GM19324 (cell line): ENCODE data around the gene SAP25.
"Not testable (repeated sequence)": the region's sequence is repeated elsewhere in the genome, so short reads cannot be mapped to it uniquely, and the experiment has no call there.

Experiments
- ATAC-seq: cut with Tn5 transposase; IDR thresholded peaks from one replicate; pipeline ENCODE4 v1.9.1; 2021; ENCODE audit warnings: mild to moderate bottlenecking, moderate library complexity; ENCODE audit not compliant: unreplicated experiment, low FRiP score

Gene SAP25

DNA sequence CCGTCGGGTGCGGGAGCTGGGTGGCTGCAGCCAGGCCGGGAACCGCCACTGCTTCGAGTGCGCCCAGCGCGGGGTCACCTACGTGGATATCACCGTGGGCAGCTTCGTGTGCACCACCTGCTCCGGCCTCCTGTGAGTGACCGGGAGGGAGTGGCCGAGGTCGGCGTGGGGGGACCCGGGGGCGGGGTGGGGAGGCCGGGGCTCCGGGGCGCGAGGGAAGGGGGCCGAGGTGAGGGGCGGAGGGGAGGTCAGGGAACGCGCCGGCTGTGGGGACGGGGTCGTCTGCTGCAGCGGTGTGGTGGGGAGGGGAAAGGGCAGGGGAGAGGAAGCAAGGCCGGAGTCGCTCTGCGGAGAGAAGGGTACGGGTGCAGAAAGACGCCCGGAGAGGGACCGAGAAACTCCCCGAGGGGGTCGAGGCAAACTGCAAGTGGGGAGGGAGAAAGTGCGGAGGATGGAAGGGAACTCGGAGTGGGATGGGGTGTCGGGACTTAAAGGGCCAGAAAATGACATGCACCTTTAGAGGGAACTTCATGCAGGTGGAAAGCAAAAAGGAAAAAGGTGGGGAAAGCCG lies 34.2 kb downstream of the SAP25 start:
- no peak for ATAC-seq

DNA sequence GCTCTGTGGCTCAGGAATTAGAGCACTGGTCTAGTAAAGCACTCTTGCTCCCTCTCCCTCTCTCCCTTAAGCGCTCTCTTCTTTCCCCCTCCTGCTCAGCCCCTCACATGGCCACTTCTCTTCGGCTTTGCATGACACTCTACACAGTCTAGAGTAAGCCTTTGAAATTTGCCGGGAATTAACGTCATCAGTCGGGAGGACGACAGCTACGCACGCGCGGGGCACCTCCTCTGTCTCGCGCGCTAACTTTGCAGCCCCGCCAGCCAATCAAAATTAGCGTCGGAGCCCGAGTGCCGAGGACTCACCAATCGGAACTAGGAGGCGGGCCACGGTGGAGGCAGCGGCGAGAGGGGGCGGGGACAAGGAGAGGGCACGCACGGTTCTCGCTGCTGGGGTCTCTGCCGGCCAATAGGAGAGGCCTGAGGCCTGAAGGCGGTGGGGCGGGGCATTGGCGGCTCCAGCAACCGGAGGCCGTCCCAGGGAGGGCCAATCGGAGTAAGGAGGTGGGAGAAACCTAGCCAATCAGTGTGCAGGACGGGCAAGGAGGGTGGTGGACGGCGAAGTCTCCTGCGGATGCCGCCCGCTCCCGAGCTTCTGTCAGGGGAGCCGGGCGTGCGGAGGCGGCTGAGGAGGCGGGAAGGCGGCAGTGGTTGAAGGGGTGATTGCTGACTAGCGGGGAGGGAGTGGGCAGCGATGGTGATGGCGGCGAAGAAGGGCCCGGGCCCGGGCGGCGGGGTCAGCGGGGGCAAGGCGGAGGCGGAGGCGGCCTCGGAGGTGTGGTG lies 34.9 kb downstream of the SAP25 start, which contains the start of gene AGFG2:
TSS of gene AGFG2 (plus strand) at position 550 of the 782 bp plus-strand sequence. CDS start at position 694, 144 bp downstream.
- peak; percentile 96 for ATAC-seq

DNA sequence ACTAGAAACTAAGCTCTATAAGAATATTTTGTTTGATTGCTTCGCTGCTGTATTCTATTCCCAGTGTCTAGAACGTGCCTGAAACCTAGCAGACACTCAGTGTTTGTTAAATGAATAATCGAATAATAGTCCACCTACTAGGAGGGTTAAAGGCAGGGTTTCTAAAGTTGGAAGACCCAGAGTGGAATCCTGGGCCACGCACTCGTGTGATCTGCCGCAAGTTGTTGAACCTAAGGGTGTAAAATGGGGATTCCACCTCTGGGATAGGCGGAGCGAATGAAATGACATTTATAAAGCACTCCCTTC lies 35.4 kb downstream of the SAP25 start:
- no peak for ATAC-seq

DNA sequence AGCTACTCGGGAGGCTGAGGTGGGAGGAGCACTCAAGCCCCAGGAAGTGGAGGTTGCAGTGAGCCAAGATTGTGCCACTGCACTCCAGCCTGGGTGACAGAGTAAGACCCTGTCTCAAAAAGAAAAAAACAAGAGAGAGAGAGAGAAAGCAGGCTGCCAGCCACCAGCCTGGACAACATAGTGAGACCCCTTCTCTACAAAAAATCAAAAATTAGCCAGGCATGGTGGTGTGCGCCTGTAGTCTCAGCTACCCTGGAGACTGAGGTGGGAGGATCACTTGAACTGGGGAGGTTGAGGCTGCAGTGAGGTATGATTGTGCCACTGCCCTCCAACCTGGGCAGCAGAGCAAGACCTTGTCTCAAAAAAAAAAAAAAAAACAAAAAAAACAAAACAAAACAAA lies 37.0 kb downstream of the SAP25 start:
- ATAC-seq = not testable (repeated sequence)

DNA sequence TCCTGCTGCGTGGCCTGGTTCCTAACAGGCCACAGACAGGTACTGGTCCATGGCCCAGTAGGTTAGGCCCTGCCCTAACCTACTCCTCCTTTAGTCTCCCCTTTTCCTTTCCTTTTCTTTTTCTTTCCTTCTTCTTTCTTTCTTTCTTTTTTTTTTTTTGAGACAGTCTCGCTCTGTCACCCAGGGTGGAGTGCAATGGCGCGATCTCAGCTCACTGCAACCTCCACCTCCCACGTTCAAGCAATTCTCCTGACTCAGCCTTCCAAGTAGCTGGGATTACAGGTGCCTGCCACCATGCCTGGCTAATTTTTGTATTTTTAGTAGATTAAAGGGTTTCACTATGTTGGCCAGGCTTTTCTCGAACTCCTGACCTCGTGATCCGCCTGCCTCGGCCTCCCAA lies 37.7 kb downstream of the SAP25 start:
- not testable (repeated sequence) for ATAC-seq

DNA sequence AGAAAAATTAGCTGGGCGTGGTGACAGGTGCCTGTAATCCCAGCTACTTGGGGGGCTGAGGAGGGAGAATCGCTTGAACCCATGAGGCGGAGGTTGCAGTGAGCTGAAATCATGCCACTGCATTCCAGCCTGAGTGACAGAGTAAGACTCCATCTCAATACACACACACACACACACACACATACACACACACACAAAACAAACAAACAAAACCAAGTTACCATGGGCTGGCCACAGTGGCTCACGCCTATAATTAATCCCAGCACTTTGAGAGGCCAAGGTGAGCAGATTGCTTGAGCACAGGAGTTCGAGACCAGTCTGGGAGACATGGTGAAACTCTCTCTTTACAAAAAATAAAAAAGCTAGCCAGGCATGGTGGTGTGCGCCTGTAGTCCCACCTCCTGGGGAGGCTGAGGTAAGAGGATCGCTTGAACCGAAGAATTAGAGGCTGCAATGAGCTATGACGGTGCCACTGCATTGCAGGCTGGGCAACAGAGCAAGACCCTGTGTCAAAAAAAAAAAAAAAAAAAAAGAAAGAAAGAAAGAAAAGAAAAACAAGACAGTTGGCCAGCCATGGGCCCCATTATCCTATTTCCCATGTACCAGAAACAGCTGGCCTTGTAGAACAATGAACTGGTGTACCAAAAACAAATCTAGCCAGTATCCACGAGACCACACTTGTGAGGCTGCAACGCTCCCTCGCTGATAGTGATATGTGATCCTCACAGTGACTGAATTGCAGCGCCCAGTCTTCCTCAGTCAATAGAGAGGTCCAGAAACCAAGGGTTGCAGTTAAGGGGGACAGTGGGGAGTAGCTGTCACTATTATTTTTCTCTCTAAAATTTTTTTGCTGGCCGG lies 41.3 kb downstream of the SAP25 start:
- ATAC-seq = no peak

DNA sequence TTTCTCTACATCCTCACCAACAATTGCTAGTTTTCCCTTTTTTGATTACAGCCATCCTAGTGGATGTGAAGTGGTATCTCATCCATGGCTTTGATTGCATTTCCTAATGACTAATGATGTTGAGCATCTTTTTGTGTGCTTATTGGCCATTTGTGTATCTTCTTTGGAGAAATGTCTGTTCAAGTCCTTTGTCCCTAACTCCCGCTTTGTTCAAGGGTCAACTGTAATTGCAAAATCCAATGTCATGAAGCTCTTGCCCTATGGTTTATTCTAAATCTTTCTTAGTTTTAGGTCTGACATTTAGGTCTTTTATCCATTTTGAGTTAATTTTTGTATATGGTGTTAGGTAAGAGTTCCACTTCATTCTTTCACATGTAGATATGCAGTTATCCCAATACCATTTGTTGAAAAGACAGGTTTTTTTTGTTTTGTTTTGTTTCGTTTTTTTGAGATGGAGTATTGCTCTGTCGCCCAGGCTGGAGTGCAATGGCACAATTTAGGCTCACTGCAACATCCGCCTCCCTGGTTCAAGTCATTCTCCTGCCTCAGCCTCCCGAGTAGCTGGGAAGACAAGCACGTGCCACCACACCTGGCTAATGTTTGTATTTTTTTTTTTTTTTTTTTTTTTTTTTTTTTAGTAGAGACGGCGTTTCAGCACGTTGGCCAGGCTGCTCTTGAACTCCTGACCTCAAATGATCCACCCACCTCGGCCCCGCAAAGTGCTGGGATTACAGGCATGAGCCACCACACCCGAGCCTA lies 45.4 kb downstream of the SAP25 start:
- ATAC-seq = not testable (repeated sequence)

DNA sequence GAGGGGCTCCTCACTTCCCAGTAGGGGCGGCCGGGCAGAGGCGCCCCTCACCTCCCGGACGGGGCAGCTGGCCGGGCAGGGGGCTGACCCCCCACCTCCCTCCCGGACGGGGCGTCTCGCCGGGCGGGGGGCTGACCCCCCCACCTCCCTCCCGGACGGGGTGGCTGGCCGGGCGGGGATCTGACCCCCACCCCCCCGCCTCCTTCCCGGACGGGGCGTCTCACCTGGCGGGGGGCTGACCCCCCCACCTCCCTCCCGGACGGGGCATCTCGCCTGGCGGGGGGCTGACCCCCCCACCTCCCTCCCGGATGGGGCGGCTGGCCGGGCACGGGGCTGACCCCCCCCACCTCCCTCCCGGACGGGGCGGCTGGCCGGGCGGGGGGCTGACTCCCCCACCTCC lies 50.5 kb downstream of the SAP25 start:
- ATAC-seq = not testable (repeated sequence)
